Activated CD8-positive, alpha-beta T cell treated with anti-CD3 and anti-CD28 coated beads for 36 hours (primary cell): ENCODE measurements around the gene KLRF1. TPM values are rescaled to one million over a fixed set of nuclear protein-coding genes. Genes with fewer than 3 reads are reported as not detected.

Source experiments
- ATAC-seq: fragments of 200-7000 bp; cut with Tn5 transposase; one replicate; pipeline ENCODE4 v1.10.0; 2021; ENCODE audit warnings: mild to moderate bottlenecking, moderate library complexity
- CTCF ChIA-PET: fragments of 350-600 bp; sonication (Branson Sonifier 250); formaldehyde crosslinking; loops from one replicate; lab custom pipeline; 2021; ENCODE audit warnings: antibody characterized with exemption; lab: Charles Lee
- POLR2A ChIA-PET: fragments of 350-600 bp; sonication (Branson Sonifier 250); formaldehyde crosslinking; loops from one replicate; lab custom pipeline; 2021; ENCODE audit warnings: antibody characterized with exemption; lab: Charles Lee
- DNase-seq: peaks from one replicate; pipeline ENCODE4 v3.0.0-alpha.2; 2020
- H3K27ac Mint-ChIP-seq: one replicate; pipeline ENCODE4 v1.8.0; 2021; ENCODE audit warnings: mild to moderate bottlenecking, mixed read lengths
- H3K27me3 Mint-ChIP-seq: one replicate; pipeline ENCODE4 v1.8.0; 2021; ENCODE audit warnings: mixed read lengths
- H3K36me3 Mint-ChIP-seq: one replicate; pipeline ENCODE4 v1.8.0; 2021; ENCODE audit warnings: low read depth, mixed read lengths
- H3K4me1 Mint-ChIP-seq: one replicate; pipeline ENCODE4 v1.8.0; 2021; ENCODE audit warnings: low read depth, mixed read lengths
- H3K4me3 Mint-ChIP-seq: one replicate; pipeline ENCODE4 v1.8.0; 2021; ENCODE audit warnings: mild to moderate bottlenecking, moderate library complexity, mixed read lengths
- H3K9me3 Mint-ChIP-seq: one replicate; pipeline ENCODE4 v1.8.0; 2021; ENCODE audit warnings: mixed read lengths
- CTCF ChIP-seq: fragments of 200-600 bp; IDR thresholded peaks from one replicate; pipeline ENCODE4 v1.8.0; 2022; ENCODE audit warnings: antibody characterized with exemption, mild to moderate bottlenecking
- intact Hi-C: fragments of 100-400 bp; cut with micrococcal nuclease; formaldehyde crosslinking; loops from one replicate; pipeline ENCODE4 v1.10.0; 2022
- total RNA-seq, 2 experiments: library from RNA; stranded (reverse); gene quantifications; one replicate each; pipeline ENCODE4 v1.2.3, GENCODE V29; 2021

The KLRF1 gene
- total RNA-seq, 2 experiments from 2014 or later: not detected

DNA sequence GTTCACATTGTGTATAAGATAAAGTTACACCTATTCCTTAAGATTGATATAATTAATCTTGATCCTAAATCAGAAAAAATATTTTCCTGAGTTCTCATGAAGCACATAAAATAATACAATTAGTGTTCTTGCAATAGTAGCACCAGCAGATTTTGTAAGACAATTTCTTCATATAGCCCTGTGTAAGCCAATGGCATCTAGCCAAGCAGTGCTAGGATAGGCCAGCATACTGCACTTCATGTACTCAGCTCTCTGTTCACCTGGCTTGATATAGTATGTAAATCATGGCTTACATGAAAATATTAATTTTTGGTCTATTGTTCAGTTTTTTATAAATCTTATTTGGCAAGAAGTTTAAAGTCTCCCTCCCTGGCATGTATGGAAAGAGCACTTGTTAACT lies 55.9 kb downstream of the KLRF1 start:
- ChIA-PET POLR2A (no interaction called here), CTCF (interaction anchor here (1.4 kb wide), 1 partner anchor 69 kb away, joined by 3 read pairs; no protein-coding TSS in a partner anchor)
- ATAC-seq: no peak
- no peak for TF ChIP-seq CTCF
- H3K4me3 Mint-ChIP-seq: no peak overlapping the region
- DNase-seq: no peak
- H3K36me3 Mint-ChIP-seq: no peaks in the 10 kb centered on the region
- H3K27ac Mint-ChIP-seq: no peak overlapping the region
- H3K27me3 Mint-ChIP-seq: no peaks in the 10 kb centered on the region
- peaks cover 13% of the 10 kb centered on the region for H3K4me1 Mint-ChIP-seq
- no peaks in the 10 kb centered on the region for H3K9me3 Mint-ChIP-seq
- intact Hi-C loops: no loop called here

DNA sequence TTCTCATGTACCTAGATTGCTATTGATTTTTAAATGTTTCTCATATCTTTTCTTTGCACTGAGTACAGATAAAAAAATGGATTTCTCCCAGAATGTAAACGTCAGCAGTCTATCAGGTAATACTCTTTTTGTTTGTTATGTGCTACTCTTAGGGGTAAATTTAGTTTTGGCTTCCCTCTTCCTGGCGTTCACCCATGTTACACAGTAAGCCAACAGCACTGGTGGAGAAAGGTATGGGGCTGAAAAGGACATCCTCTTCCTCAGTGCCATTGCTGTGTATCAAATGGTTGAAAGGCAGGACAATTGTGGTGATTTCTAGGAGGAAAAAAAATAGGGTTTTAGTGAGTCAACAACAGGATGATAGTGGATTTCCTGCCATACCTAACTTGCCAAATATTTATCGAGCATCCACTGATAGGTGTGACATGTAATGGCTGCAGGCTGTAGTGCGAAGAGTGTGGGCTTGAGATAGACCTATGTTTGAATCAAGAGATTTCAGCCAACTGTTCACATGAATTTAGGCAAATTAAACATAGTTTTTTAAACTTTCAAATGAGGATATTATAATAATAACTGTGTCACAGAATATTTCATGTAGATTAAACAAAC lies 61.5 kb downstream of the KLRF1 start:
- no peak for TF ChIP-seq CTCF
- ChIA-PET CTCF (no interaction called here), POLR2A (interaction anchor here (1.1 kb wide), 1 partner anchor 16 kb away, joined by 3 read pairs; no protein-coding TSS in a partner anchor)
- Mint-ChIP-seq H3K27ac (no peak overlapping the region), H3K9me3 (no peaks in the 10 kb centered on the region), H3K27me3 (no peaks in the 10 kb centered on the region), H3K4me3 (no peak overlapping the region), H3K4me1 (peaks cover 9% of the 10 kb centered on the region), H3K36me3 (no peaks in the 10 kb centered on the region)
- ATAC-seq: no peak
- intact Hi-C loops: no loop called here
- DNase-seq: no peak

Other genes starting within 250 kb of the KLRF1 start
- gene KLRB1, start 219.6 kb upstream of the KLRF1 start, total RNA-seq: 1 to 10 TPM; 4.7 to 4.9 TPM
- gene CLEC2D, start 157.8 kb upstream of the KLRF1 start, total RNA-seq: 100 to 1,000 TPM; 240 to 259 TPM
- gene CLECL1, start 94.4 kb upstream of the KLRF1 start, total RNA-seq: 1 to 10 TPM; 6.0 to 8.5 TPM
- gene CD69, start 66.6 kb upstream of the KLRF1 start, total RNA-seq: 100 to 1,000 TPM; 166 to 174 TPM
- 10 to 100 TPM; 38.4 to 43.2 TPM for gene CLEC2B, start 41.9 kb downstream of the KLRF1 start, total RNA-seq
- gene KLRF2, start 54.0 kb downstream of the KLRF1 start, total RNA-seq: not detected
- gene CLEC2A, start 104.9 kb downstream of the KLRF1 start, total RNA-seq: not detected
- under 1 TPM; 0.47 TPM for gene CLEC12A, start 143.9 kb downstream of the KLRF1 start, total RNA-seq
- not detected for gene CLEC1B, start 171.6 kb downstream of the KLRF1 start, total RNA-seq
- gene CLEC12B, start 183.1 kb downstream of the KLRF1 start, total RNA-seq: not detected
- gene CLEC9A, start 203.2 kb downstream of the KLRF1 start, total RNA-seq: not detected